Motor neuron (in vitro differentiated cells): ENCODE data around the gene HCFC1R1. TPM values are rescaled to one million over a fixed set of nuclear protein-coding genes. Genes with fewer than 3 reads are reported as not detected.

Experiments
- ATAC-seq, 8 experiments: fragments of 200-7000 bp; cut with Tn5 transposase; replicated peaks in 6 of 8; 2 replicates each; pipeline ENCODE4 v1.8.0; 2021; ENCODE audit warnings: mild to moderate bottlenecking in 8 of 8, moderate library complexity in 8 of 8
- H3K27ac ChIP-seq, 2 donors: fragments of 250-450 bp; sonication (Bioruptor Pico); 2 replicates each; pipeline ENCODE4 v1.9.0; 2021; ENCODE audit warnings: antibody characterized with exemption in 2 of 2, mild to moderate bottlenecking in 2 of 2, moderate library complexity in 1 of 2
- H3K4me1 ChIP-seq, 2 donors: fragments of 250-450 bp; sonication (Bioruptor Pico); replicated peaks in 1 of 2; 2 replicates each; pipeline ENCODE4 v1.6.1; 2021; ENCODE audit warnings: antibody characterized with exemption in 2 of 2, mild to moderate bottlenecking in 2 of 2, moderate library complexity in 1 of 2
- H3K4me3 ChIP-seq, 5 donors: fragments of 250-450 bp; sonication (Bioruptor Pico); 2 replicates each; pipeline ENCODE4 v1.9.0; 2021; ENCODE audit warnings: antibody characterized with exemption in 5 of 5, mild to moderate bottlenecking in 5 of 5, moderate library complexity in 4 of 5
- WGBS, 10 experiments: fragments of 450-650 bp; shearing (Covaris generic); methylation state at CpG; one replicate each; pipeline ENCODE4 v1.0.0; 2022; 5-methylcytosine and 5-hydroxymethylcytosine counted together
- in situ Hi-C, 9 experiments: fragments of 400-800 bp; cut with MboI; loops; one replicate each; pipeline ENCODE4 v1.15.0; 2021; ENCODE audit warnings: low sequenced_read_pairs in 9 of 9, low pct_unique_long_range_greater_than_20kb in 2 of 9; ENCODE audit not compliant: unreplicated experiment in 9 of 9
- total RNA-seq, 8 experiments: library from RNA; unstranded; fragments of 300-600 nt; gene quantifications; 2 replicates each; pipeline versions ENCODE4 v1.2.3 to v1.2.4, GENCODE V29; 2022

Gene HCFC1R1
- total RNA-seq, 8 experiments from 2014 or later, result 30.2 to 71.4 (median 40.8) TPM

- H3K27ac ChIP-seq, result no peak overlapping the region
- 0 to 27% (median 10%) methylated on average over 1 to 10 of the region's 17 CpGs; no CpG with 5 or more reads in 5 of the 10 experiments for WGBS, 10 experiments
- peaks cover 15 to 38% of the 10 kb centered on the region in 2 donors for H3K4me1 ChIP-seq
- no peak overlapping the region for H3K4me3 ChIP-seq
- in situ Hi-C loops, result no loop called here
- no peak for ATAC-seq
These were observed 15.6 kb downstream of the HCFC1R1 start for GRCh38 chr16:3007957-3008689.

- Histone ChIP-seq H3K27ac (no peak overlapping the region), H3K4me1 (peaks cover 15 to 33% of the 10 kb centered on the region in 2 donors), H3K4me3 (no peak overlapping the region)
- ATAC-seq, result no peak
- 0 to 72% (median 64%) methylated on average over 1 to 9 of the region's 13 CpGs; no CpG with 5 or more reads in 3 of the 10 experiments for WGBS, 10 experiments
- in situ Hi-C loops, result no loop called here
These were observed 16.4 kb downstream of the HCFC1R1 start for GRCh38 chr16:3007059-3007956.

GRCh38 chr16:3004781-3005284 is 18.9 kb downstream of the HCFC1R1 start:
- Histone ChIP-seq H3K4me3 (peak overlapping the region; percentile 30 to 54 (median 44)), H3K27ac (no peak overlapping the region), H3K4me1 (peaks cover 13 to 24% of the 10 kb centered on the region in 2 donors)
- ATAC-seq, result no peak
- in situ Hi-C loops, result no loop called here
- 0 to 34% (median 3%) methylated on average over 1 to 7 of the region's 25 CpGs; no CpG with 5 or more reads in 6 of the 10 experiments for WGBS, 10 experiments

- peak overlapping the region in 1 of 2 donors; percentile 43 for H3K27ac ChIP-seq
These were observed 19.4 kb downstream of the HCFC1R1 start for GRCh38 chr16:3004319-3004718.

GRCh38 chr16:3003582-3004270 is 20.0 kb downstream of the HCFC1R1 start:
- Histone ChIP-seq H3K27ac (no peak overlapping the region), H3K4me1 (peaks cover 12 to 15% of the 10 kb centered on the region in 2 donors), H3K4me3 (peak overlapping the region; percentile 40 to 54 (median 50))
- in situ Hi-C loops, result no loop called here
- peak; percentile 95 to 98 (median 96) for ATAC-seq
- 0 to 92% (median 24%) methylated on average over 2 to 15 of the region's 58 CpGs; no CpG with 5 or more reads in 1 of the 10 experiments for WGBS, 10 experiments

More at GRCh38 chr16:3004319-3004718, 19.4 kb downstream of the HCFC1R1 start:
- peak in 6 of 8 experiments; percentile 15 to 34 (median 30) for ATAC-seq
- WGBS, 10 experiments, result no CpG with 5 or more reads among the region's 67 CpGs
- Histone ChIP-seq H3K4me1 (peaks cover 13 to 19% of the 10 kb centered on the region in 2 donors), H3K4me3 (peak overlapping the region; percentile 40 to 54 (median 50))
- in situ Hi-C loops, result no loop called here

- Histone ChIP-seq H3K4me3 (no peak overlapping the region), H3K27ac (no peak overlapping the region), H3K4me1 (peaks cover 4% of the 10 kb centered on the region in 2 donors)
- ATAC-seq, result no peak
- in situ Hi-C loops, result no loop called here
- WGBS, 10 experiments, result 40 to 100% (median 70%) methylated on average over 1 to 2 of the region's 12 CpGs; no CpG with 5 or more reads in 6 of the 10 experiments
These were observed 22.4 kb downstream of the HCFC1R1 start for GRCh38 chr16:3001316-3001715.

- ATAC-seq, result no peak
- Histone ChIP-seq H3K27ac (no peak overlapping the region), H3K4me3 (no peak overlapping the region), H3K4me1 (peaks cover 4% of the 10 kb centered on the region in 2 donors)
- in situ Hi-C loops, result no loop called here
- 20 to 83% (median 57%) methylated on average over 1 of the region's 4 CpGs; no CpG with 5 or more reads in 6 of the 10 experiments for WGBS, 10 experiments
These were observed 23.2 kb downstream of the HCFC1R1 start for GRCh38 chr16:3000540-3000939.

- WGBS, 10 experiments, result 67 to 84% (median 76%) methylated on average over 2 to 6 of the region's 6 CpGs; no CpG with 5 or more reads in 6 of the 10 experiments
- in situ Hi-C loops, result no loop called here
- H3K4me3 ChIP-seq, result no peak overlapping the region
- peaks cover 2% of the 10 kb centered on the region in 2 donors for H3K4me1 ChIP-seq
- H3K27ac ChIP-seq, result no peak overlapping the region
- ATAC-seq, result no peak
These were observed 23.8 kb downstream of the HCFC1R1 start for GRCh38 chr16:2999929-3000328.

- H3K4me1 ChIP-seq, result no peaks in the 10 kb centered on the region
- no peak overlapping the region for H3K27ac ChIP-seq
- H3K4me3 ChIP-seq, result no peak overlapping the region
- in situ Hi-C loops, result no loop called here
- ATAC-seq, result no peak
- WGBS, 10 experiments, result 64 to 83% (median 67%) methylated on average over 1 to 3 of the region's 13 CpGs; no CpG with 5 or more reads in 7 of the 10 experiments
These were observed 27.4 kb downstream of the HCFC1R1 start for GRCh38 chr16:2996298-2996697.

- in situ Hi-C loops, result no loop called here
- 90 to 100% (median 100%) methylated on average over 1 to 2 of the region's 14 CpGs; no CpG with 5 or more reads in 6 of the 10 experiments for WGBS, 10 experiments
- Histone ChIP-seq H3K27ac (no peak overlapping the region), H3K4me1 (peaks cover 6 to 11% of the 10 kb centered on the region in 2 donors), H3K4me3 (no peak overlapping the region)
- no peak for ATAC-seq
These were observed 31.2 kb downstream of the HCFC1R1 start for GRCh38 chr16:2992383-2993081.

- H3K27ac ChIP-seq, result no peak overlapping the region
- 10 to 100% (median 75%) methylated on average over 1 to 2 of the region's 12 CpGs; no CpG with 5 or more reads in 6 of the 10 experiments for WGBS, 10 experiments
- ATAC-seq, result peak in 1 of 8 experiments; percentile 22
- H3K4me3 ChIP-seq, result no peak overlapping the region
- in situ Hi-C loops, result no loop called here
- peaks cover 7 to 17% of the 10 kb centered on the region in 2 donors for H3K4me1 ChIP-seq
These were observed 32.0 kb downstream of the HCFC1R1 start for GRCh38 chr16:2991566-2992261.
